HG02588 (cell line): ENCODE data around the gene EID2.
A peak's percentile ranks its signal among the peaks of the same experiment; 100 is the strongest.

ENCODE experiments used
- ATAC-seq: cut with Tn5 transposase; IDR thresholded peaks from one replicate; pipeline ENCODE4 v1.9.1; 2021; ENCODE audit warnings: mild to moderate bottlenecking, moderate library complexity; ENCODE audit not compliant: unreplicated experiment

Gene EID2

DNA sequence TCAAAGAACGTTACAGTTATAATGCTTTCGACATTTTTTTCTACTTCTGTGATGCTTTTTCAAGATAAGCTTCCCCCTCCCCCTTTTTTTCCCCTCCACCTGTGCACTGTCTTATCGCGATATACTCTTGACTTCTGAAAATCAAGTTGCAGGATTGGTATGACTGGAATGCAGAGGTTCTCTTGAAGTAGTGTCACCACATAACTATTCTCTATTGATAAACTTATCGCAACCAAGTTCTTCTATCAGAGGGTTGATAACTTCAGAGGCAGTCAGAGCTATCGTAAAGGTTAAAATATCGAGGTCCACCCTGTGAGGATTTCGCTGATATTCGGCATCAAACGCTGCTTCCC lies 820 bp downstream of the EID2 start:
- ATAC-seq: no peak

DNA sequence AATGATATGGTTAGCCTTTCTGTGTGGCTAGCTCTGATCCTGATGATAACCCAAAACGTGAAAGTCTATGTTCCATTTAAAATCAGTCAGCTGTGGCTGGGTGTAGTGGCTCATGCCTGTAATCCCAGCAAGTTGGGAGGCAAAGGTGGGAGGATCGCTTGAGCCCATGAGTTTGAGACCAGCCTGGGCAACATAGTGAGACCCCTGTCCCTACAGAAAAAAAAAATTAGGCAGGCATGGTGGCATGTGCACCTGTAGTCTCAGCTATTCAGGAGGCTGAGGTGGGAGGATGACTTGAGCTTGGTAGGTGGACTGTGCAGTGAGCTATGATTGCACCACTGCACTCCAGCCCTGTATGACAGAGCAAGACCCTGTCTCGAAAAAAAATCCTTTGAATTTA lies 6.2 kb downstream of the EID2 start:
- ATAC-seq: no peak

DNA sequence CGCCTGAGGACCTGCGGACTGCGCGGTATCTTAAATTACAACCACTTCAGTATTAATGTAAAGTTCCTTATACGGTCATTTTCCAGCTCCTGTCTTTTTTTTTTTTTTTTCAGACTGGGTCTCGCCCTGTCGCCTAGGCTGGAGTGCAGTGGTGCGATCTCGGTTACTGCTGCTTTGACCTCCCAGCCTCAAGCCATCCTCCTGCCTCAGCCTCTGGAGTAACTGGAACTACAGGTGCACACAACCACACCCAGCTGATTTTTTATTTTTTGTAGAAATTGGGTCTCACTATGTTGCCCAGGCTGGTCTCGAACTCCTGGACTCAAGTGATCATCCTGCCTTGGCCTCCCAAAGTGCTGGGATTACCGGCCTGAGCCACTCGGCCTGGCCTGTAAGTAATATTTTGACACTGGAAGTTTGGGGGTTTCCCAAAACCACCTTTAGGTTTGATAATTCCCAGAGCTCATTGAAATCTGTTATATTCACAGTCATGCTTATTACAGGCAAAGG lies 6.9 kb downstream of the EID2 start:
- ATAC-seq: peak; percentile 11

DNA sequence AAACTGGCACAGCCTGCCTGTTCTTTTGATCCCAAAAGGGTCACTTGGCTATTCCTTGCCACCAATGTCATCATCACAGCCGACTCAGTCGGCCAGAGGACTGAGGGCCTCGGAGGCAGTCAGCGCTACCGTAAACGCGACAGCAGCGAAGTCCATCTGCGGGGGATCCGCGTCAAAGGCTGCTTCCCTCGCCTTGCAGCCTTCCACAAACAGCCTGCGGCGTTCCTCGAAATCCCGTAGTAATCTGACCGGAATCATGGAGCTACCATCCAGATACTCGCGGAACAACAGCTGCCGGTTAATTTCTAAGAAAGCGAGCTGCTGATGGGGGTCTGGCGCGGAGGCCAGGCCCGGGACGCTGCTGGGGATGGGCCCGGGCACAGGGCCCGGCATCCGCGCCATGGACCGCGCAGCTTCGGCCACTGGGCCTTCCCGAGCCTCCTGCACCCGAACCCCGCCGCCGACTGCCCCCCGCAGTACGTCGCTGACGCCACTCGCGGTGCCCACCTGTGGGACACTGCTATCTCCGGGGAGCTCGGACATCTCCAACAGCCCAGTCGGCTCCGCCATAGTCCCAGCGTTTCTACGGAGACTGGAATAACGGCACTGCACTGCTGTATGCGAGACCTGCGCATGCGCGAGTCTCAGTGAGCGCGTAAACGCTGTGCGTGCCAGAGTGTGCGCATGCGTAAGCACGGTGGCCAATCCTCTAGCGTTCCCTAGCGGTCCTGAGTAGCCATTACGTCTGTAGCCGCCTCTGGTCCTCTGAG lies 7.5 kb downstream of the EID2 start, which contains the start of gene EID2B:
Gene EID2B, minus strand, starts transcription at position 620 of the 770 bp plus-strand sequence. Its CDS starts 50 bp downstream, at position 570.
- peak; percentile 89 for ATAC-seq

DNA sequence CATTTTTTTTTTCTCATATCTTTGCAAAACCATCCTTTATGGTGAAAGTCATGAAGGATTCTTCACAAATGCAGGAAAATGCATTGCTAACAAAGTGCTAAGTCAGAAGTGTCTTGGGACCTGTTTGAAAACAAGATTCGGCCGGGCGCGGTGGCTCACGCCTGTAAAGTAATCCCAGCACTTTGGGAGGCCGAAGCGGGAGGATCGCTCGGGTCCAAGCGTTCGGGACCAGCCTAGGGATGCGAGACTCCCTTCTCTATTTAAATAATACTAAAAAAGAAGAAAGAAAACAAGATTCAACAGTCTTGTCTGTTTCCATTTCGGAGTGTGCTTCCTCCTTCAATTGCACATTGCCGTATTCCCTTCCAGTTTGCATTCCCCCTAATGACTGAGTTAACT lies 8.1 kb downstream of the EID2 start:
- no peak for ATAC-seq

DNA sequence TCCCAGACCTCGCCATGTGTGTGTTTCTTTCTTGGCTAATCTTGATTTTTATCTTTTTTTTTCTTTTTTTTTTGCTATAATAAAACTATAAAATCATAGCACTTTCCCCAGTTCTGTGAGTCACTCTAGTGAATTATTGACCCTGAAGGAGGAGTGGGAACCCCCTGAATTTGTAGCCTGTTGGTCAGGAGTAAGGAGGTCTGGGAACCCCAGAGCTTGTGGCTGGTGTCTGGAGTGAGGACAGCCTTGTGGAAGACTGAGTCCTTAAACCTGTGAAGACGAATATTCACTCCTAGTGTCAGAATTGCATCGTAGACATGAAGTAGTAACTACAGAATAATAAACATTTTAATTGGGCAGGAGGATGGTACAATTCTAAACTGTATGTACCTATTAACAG lies 14.8 kb downstream of the EID2 start:
- ATAC-seq: no peak

DNA sequence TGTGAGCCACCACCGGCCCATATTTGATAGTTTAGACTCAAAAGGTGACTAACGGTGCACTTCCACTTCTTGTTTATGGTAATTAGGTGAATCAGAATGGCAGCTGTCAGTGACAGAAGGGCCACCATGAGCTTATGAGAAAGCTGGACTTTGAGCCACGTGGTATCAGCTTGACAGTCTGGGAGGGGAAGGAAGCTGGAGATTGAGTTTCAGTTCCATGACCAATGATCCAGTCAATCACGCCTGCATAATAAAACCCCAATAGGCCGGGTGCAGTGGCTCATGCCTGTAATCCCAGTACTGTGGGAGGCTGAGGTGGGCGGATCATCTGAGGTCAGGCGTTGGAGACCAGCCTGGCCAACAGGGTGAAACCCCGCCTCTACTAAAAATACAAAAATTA lies 15.5 kb downstream of the EID2 start:
- ATAC-seq: no peak

DNA sequence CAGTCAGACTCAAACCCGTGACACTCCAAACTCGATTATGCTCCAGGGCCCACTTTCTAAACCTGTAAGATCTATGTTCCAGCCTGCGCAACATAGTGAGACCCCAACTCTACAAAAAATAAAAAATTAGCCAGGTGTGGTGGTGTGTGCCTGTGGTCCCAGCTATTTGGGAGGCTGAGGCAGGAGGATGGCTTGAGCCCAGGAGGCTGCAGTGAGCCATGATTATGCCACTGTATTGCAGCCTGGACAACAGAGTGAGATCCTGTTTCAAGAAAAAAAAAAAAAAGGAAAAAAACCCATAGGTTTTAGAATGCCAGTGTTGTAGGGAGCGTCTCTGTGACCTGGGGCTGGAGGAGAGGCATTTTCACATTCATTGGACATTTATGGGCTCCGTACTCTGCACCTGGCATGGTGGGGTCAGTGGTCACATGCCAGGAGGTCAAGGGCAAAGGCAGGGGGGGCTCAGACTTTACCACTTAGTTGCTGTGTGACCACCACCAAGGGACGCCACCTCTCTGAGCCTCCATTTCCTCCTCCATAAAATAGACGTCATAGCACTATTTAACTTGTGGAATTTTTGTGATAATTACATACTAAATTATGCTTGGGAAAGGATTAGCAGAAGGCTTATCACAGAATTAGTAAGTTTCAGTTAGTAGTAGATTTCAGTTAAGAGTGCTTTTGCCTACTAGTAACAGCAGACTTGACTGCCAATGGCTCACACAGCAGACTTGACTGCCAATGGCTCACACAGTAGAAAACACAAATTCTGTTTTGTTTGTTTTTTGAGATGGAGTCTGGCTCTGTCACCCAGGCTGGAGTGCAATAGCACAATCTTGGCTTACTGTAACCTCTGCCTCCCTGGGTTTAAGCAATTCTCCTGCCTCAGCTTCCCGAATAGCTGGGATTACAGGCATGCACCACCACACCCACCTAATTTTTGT lies 19.1 kb downstream of the EID2 start:
- no peak for ATAC-seq

DNA sequence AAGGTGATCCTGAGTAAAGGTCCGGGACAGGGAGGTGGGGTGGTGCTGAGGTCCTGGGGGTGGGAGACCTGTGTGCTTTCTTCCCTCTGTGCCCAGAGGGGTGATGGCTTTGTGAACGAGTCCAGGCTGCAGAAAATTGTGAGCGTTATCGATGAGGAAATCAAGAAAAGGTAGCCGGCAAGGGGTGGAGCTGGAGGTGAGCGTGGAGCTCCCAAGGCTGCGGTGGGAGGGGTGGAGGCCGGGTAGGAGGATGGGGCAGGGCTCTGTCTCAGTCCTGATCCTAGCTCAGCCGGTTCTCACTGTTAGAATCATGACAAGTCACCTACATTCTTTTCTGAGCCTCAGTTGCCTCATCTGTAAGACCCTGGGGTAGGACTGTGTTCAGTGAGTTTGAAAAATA lies 21.0 kb downstream of the EID2 start:
- ATAC-seq: no peak

DNA sequence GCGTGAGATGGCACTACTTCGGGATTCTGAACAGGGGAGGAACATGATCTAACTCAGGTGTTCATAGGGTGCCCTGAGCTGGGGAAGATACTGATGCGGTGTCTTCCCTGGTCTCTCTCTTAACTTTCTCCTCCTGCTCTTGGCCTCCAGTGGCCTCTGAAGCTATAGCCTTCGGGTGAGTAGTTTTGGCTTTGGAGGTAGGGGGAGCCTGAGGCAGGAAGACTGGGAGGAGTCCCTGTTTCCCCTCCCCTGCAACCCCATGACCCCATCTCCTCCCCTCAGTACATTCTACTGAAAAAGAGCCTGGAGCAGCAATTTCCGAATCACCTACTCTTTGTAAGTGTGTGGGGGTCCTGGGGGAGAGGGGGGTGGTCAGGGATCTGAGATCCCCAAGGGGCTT lies 21.5 kb downstream of the EID2 start:
- no peak for ATAC-seq

DNA sequence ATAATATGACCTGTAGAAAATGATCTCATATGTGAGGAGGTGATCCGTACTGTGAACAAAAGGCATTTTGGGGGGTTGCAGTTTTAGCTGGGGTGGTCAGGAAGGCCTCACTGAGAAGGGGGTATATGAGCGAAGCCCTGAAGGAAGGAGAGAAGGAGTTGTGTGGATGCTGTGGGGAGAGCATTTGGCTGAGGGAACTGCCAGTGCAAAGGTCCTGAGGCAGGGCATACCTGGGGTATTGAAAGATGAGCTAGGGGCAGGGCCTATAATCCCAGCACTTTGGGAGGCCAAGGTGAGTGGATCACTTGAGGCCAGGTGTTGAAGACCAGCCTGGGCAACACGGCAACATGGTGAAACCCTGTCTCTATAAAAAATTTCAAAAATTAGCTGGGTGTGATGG lies 22.5 kb downstream of the EID2 start:
- ATAC-seq: no peak

DNA sequence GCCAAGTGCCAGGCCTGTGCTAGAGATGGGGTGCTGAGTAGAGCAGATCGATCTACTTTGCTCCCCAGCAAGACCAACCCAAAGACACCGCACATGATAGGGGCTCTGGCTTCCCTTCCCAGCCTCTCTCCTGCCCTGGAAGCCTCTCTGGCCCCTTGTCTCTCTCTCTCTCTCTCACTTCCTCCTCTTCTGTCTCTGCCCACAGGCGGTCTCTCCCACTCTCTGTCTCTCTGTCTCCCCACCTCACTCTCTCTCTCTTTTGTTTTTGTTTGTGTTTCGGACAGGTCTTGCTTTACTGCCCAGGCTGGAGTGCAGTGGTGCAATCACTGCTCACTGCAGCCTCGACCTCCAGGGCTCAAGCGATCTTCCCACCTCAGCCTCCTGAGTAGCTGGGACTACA lies 23.7 kb downstream of the EID2 start:
- ATAC-seq: no peak

DNA sequence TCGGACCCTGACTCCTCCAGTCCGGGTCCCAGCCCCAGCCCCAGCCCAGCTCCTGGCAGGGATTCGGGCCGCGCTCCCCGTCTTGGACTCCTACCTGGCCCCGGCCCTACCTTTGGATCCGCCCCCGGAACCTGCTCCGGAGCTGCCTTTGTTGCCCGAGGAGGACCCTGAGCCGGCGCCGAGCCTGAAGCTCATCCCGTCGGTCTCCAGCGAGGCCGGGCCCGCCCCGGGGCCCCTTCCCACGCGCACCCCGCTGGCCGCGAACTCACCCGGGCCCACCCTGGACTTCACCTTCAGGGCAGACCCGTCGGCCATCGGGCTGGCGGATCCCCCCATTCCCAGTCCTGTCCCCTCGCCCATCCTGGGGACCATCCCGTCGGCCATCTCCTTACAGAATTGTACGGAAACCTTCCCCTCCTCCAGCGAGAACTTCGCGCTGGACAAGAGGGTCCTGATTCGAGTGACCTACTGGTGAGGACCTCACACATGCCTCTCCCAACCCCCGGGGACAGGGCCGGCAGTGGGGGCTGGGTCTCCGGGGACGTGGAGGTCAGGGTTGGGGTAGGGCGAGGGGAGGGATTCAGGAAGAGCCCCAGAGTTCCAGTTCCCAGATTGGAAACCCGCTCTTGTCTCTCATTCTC lies 24.3 kb downstream of the EID2 start:
- ATAC-seq: no peak

DNA sequence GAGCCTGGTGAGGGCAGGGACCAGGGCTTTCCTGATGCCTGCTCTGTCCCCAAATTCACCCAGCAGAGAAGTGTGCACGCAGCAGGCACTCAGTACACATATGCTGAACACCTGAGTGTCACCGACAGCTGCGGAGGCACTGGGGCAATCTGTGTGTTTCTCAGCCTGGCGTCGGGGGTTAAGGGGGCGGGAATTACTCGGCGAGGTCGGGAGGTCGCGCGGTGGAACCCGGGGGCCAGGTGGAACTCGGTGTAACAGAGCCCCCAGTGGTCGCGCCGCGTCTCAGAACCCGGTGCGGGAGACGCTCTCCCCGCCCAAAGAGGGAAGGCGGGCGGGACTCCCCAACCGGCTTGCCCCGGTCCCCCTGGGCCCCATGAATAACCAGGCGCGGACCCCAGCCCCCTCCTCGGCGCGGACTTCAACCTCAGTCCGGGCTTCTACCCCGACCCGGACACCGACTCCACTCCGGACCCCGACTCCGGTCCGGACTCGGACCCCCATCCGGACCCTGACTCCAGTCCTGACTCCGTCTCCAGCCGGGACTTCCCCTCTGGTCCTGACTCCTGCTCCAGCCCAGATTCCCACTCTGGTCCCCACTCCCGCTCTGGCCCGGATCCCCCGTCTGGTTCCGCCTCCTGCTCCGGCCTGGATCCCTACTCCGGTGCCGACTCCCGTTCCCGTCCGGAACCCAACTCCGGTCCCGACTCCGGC lies 25.0 kb downstream of the EID2 start, which contains the start of gene SELENOV:
Gene SELENOV, plus strand, starts transcription at position 300 of the 711 bp plus-strand sequence. Its CDS starts 74 bp downstream, at position 374.
- ATAC-seq: no peak

DNA sequence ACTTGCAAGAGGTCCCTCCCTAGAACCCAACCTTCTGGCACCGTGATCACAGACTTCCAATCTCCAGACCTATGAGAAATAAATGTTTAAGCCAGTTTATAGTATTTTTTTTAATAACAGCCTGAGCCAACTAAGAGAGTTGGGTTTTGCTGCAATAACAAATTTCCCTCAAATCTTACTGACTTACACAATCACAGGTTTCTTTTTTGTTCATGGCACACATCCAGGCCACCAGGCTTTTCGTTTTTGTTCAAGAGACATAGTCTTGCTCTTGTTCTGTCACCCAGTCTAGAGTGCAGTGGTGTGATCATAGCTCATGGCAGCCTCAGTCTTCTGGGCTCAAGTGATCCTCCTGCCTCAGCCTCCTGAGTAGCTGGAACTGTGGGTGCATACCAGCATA lies 27.0 kb downstream of the EID2 start:
- no peak for ATAC-seq

DNA sequence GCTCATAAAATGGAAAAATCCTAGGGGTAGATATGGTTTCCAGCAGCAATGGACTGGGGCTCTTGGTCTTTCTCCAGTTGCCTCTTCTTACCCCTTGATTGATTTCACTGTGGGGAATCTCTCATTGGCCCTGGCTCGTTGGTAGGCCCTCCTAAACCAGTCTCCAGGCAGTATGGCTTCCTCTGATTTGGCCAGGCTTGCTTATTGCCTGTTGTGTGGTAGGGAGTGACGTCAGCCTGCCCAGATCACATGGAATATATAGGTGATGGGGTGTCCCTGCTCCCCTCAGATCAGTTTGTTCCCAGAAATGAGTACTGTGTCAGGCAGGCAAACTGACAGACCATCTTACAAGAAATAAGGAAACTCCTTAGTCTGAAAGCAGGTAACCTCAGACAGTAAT lies 30.7 kb downstream of the EID2 start:
- ATAC-seq: no peak

DNA sequence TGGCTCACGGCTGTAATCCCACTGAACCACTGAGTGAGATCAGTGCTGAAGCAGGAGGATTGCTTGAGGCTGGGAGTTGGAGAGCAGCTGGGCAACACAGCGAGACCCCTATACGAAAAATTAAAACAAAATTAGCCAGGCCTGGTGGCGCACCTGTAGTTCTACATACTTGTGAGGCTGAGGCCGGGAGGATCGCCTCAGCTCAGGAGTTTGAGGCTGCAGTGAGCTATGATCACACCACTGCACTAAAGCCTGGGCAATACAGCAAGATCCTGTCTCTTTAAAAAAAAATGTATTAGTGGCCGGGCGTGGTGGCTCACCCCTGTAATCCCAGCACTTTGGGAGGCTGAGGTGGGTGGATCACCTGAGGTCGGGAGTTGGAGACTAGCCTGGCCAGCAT lies 31.3 kb downstream of the EID2 start:
- no peak for ATAC-seq

DNA sequence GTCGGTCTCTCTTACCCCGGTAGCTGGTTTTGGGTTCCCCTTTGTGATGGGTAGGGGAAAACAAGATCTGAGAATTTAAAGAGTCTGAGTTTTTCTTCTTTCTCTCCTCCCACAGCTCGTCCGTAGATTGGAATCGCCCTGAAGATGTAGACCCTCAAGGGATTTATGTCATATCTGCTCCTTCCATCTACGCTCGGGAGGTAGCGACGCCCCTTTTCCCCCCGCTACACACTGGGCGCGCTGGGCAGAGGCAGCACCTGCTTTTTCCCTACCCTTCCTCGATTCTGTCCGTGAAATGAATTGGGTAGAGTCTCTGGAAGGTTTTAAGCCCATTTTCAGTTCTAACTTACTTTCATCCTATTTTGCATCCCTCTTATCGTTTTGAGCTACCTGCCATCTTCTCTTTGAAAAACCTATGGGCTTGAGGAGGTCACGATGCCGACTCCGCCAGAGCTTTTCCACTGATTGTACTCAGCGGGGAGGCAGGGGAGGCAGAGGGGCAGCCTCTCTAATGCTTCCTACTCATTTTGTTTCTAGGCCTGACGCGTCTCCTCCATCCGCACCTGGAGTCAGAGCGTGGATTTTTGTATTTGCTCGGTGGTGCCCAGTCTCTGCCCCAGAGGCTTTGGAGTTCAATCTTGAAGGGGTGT lies 32.1 kb downstream of the EID2 start:
- no peak for ATAC-seq

DNA sequence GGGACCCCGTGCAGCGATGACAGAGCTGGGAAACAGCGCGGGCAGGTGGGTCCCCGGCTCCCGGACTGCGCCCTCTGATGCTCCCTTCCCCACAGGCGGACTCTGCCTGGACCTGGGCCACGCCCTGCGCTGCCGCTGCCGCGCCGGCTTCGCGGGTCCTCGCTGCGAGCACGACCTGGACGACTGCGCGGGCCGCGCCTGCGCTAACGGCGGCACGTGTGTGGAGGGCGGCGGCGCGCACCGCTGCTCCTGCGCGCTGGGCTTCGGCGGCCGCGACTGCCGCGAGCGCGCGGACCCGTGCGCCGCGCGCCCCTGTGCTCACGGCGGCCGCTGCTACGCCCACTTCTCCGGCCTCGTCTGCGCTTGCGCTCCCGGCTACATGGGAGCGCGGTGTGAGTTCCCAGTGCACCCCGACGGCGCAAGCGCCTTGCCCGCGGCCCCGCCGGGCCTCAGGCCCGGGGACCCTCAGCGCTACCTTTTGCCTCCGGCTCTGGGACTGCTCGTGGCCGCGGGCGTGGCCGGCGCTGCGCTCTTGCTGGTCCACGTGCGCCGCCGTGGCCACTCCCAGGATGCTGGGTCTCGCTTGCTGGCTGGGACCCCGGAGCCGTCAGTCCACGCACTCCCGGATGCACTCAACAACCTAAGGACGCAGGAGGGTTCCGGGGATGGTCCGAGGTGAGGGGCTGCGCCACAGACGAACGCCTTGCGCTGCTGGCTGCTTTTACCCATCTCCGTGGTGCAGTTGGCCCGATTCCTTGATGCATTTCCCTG lies 32.8 kb downstream of the EID2 start:
- peak; percentile 51 for ATAC-seq
